Measurements from ENCODE around the gene C5orf46.

Gene C5orf46

GRCh38 chr5:147893820-147894219, 12.5 kb downstream of the C5orf46 start:
- H3K27me3 ChIP-seq (ENCODE audit: control insufficient read depth in 1 of 2, insufficient read depth in 2 of 2, low read length in 2 of 2) = no peaks in the 10 kb centered on the region

GRCh38 chr5:147892696-147893296, 13.5 kb downstream of the C5orf46 start:
- Histone ChIP-seq H3K27ac (ENCODE audit: low read length) (no peak overlapping the region), H3K9me3 (ENCODE audit: control insufficient read depth in 2 of 2, low read length in 2 of 2) (no peaks in the 10 kb centered on the region), H3K9ac (ENCODE audit: low read length in 2 of 2) (no peak overlapping the region), H3K36me3 (ENCODE audit: control insufficient read depth in 2 of 2, insufficient read depth in 2 of 2, low read length in 2 of 2) (no peaks in the 10 kb centered on the region), H3K4me1 (ENCODE audit: control insufficient read depth, insufficient read depth, low read length) (no peaks in the 10 kb centered on the region), H3K27me3 (ENCODE audit: control insufficient read depth in 1 of 2, insufficient read depth in 2 of 2, low read length in 2 of 2) (no peaks in the 10 kb centered on the region), H3K4me3 (ENCODE audit: low read length in 2 of 2) (no peak overlapping the region)

More at GRCh38 chr5:147893820-147894219, 12.5 kb downstream of the C5orf46 start:
- Histone ChIP-seq H3K27ac (ENCODE audit: low read length) (no peak overlapping the region), H3K4me1 (ENCODE audit: control insufficient read depth, insufficient read depth, low read length) (no peaks in the 10 kb centered on the region), H3K36me3 (ENCODE audit: control insufficient read depth in 2 of 2, insufficient read depth in 2 of 2, low read length in 2 of 2) (no peaks in the 10 kb centered on the region), H3K4me3 (ENCODE audit: low read length in 2 of 2) (no peak overlapping the region), H3K9me3 (ENCODE audit: control insufficient read depth in 2 of 2, low read length in 2 of 2) (no peaks in the 10 kb centered on the region), H3K9ac (ENCODE audit: low read length in 2 of 2) (no peak overlapping the region)

GRCh38 chr5:147887930-147888329, 18.4 kb downstream of the C5orf46 start:
- H3K4me3 ChIP-seq (ENCODE audit: low read length in 2 of 2) = no peak overlapping the region
- no peak overlapping the region for H3K27ac ChIP-seq (ENCODE audit: low read length)
- H3K9me3 ChIP-seq (ENCODE audit: control insufficient read depth in 2 of 2, low read length in 2 of 2) = no peaks in the 10 kb centered on the region
- no peak overlapping the region for H3K9ac ChIP-seq (ENCODE audit: low read length in 2 of 2)
- no peaks in the 10 kb centered on the region for H3K36me3 ChIP-seq (ENCODE audit: control insufficient read depth in 2 of 2, insufficient read depth in 2 of 2, low read length in 2 of 2)
- H3K4me1 ChIP-seq (ENCODE audit: control insufficient read depth, insufficient read depth, low read length) = no peaks in the 10 kb centered on the region
- H3K27me3 ChIP-seq (ENCODE audit: control insufficient read depth in 1 of 2, insufficient read depth in 2 of 2, low read length in 2 of 2) = no peaks in the 10 kb centered on the region

- H3K9ac ChIP-seq (ENCODE audit: low read length in 2 of 2) = no peak overlapping the region
- H3K27ac ChIP-seq (ENCODE audit: low read length) = no peak overlapping the region
- H3K9me3 ChIP-seq (ENCODE audit: control insufficient read depth in 2 of 2, low read length in 2 of 2) = no peaks in the 10 kb centered on the region
- no peaks in the 10 kb centered on the region for H3K4me1 ChIP-seq (ENCODE audit: control insufficient read depth, insufficient read depth, low read length)
- H3K27me3 ChIP-seq (ENCODE audit: control insufficient read depth in 1 of 2, insufficient read depth in 2 of 2, low read length in 2 of 2) = no peaks in the 10 kb centered on the region
- no peaks in the 10 kb centered on the region for H3K36me3 ChIP-seq (ENCODE audit: control insufficient read depth in 2 of 2, insufficient read depth in 2 of 2, low read length in 2 of 2)
- H3K4me3 ChIP-seq (ENCODE audit: low read length in 2 of 2) = no peak overlapping the region
These were observed 19.2 kb downstream of the C5orf46 start for GRCh38 chr5:147887026-147887627.

GRCh38 chr5:147882586-147883313, 23.6 kb downstream of the C5orf46 start:
- Histone ChIP-seq H3K4me1 (ENCODE audit: control insufficient read depth, insufficient read depth, low read length) (no peaks in the 10 kb centered on the region), H3K36me3 (ENCODE audit: control insufficient read depth in 2 of 2, insufficient read depth in 2 of 2, low read length in 2 of 2) (no peaks in the 10 kb centered on the region), H3K4me3 (ENCODE audit: low read length in 2 of 2) (no peak overlapping the region), H3K27me3 (ENCODE audit: control insufficient read depth in 1 of 2, insufficient read depth in 2 of 2, low read length in 2 of 2) (no peaks in the 10 kb centered on the region), H3K27ac (ENCODE audit: low read length) (no peak overlapping the region), H3K9me3 (ENCODE audit: control insufficient read depth in 2 of 2, low read length in 2 of 2) (peaks cover 0 to 2% of the 10 kb centered on the region in 2 donors), H3K9ac (ENCODE audit: low read length in 2 of 2) (no peak overlapping the region)

GRCh38 chr5:147880487-147880886, 25.9 kb downstream of the C5orf46 start:
- H3K9me3 ChIP-seq (ENCODE audit: control insufficient read depth in 2 of 2, low read length in 2 of 2) = peaks cover 0 to 2% of the 10 kb centered on the region in 2 donors
- H3K9ac ChIP-seq (ENCODE audit: low read length in 2 of 2) = no peak overlapping the region
- H3K36me3 ChIP-seq (ENCODE audit: control insufficient read depth in 2 of 2, insufficient read depth in 2 of 2, low read length in 2 of 2) = no peaks in the 10 kb centered on the region
- no peaks in the 10 kb centered on the region for H3K4me1 ChIP-seq (ENCODE audit: control insufficient read depth, insufficient read depth, low read length)
- peaks cover 0 to 2% of the 10 kb centered on the region in 2 donors for H3K27me3 ChIP-seq (ENCODE audit: control insufficient read depth in 1 of 2, insufficient read depth in 2 of 2, low read length in 2 of 2)
- H3K27ac ChIP-seq (ENCODE audit: low read length) = no peak overlapping the region
- H3K4me3 ChIP-seq (ENCODE audit: low read length in 2 of 2) = no peak overlapping the region

- Histone ChIP-seq H3K4me3 (ENCODE audit: low read length in 2 of 2) (no peak overlapping the region), H3K27me3 (ENCODE audit: control insufficient read depth in 1 of 2, insufficient read depth in 2 of 2, low read length in 2 of 2) (peaks cover 0 to 2% of the 10 kb centered on the region in 2 donors), H3K27ac (ENCODE audit: low read length) (no peak overlapping the region), H3K4me1 (ENCODE audit: control insufficient read depth, insufficient read depth, low read length) (no peaks in the 10 kb centered on the region), H3K9ac (ENCODE audit: low read length in 2 of 2) (no peak overlapping the region), H3K9me3 (ENCODE audit: control insufficient read depth in 2 of 2, low read length in 2 of 2) (peaks cover 0 to 2% of the 10 kb centered on the region in 2 donors), H3K36me3 (ENCODE audit: control insufficient read depth in 2 of 2, insufficient read depth in 2 of 2, low read length in 2 of 2) (no peaks in the 10 kb centered on the region)
These were observed 26.6 kb downstream of the C5orf46 start for GRCh38 chr5:147879784-147880183.

GRCh38 chr5:147878066-147878759, 28.1 kb downstream of the C5orf46 start, which contains the start of gene SCGB3A2:
Gene SCGB3A2 (plus strand): TSS chr5:147878711. CDS start chr5:147878804, 93 bp downstream.
- Histone ChIP-seq H3K4me1 (ENCODE audit: control insufficient read depth, insufficient read depth, low read length) (no peaks in the 10 kb centered on the region), H3K9ac (ENCODE audit: low read length in 2 of 2) (no peak within 1 kb of the TSS), H3K36me3 (ENCODE audit: control insufficient read depth in 2 of 2, insufficient read depth in 2 of 2, low read length in 2 of 2) (no peaks in the 10 kb centered on the region), H3K9me3 (ENCODE audit: control insufficient read depth in 2 of 2, low read length in 2 of 2) (peaks cover 0 to 2% of the 10 kb centered on the region in 2 donors), H3K27ac (ENCODE audit: low read length) (no peak within 1 kb of the TSS), H3K4me3 (ENCODE audit: low read length in 2 of 2) (no peak within 1 kb of the TSS), H3K27me3 (ENCODE audit: control insufficient read depth in 1 of 2, insufficient read depth in 2 of 2, low read length in 2 of 2) (peaks cover 0 to 2% of the 10 kb centered on the region in 2 donors)

GRCh38 chr5:147876626-147877025, 29.7 kb downstream of the C5orf46 start:
- Histone ChIP-seq H3K9ac (ENCODE audit: low read length in 2 of 2) (no peak overlapping the region), H3K4me1 (ENCODE audit: control insufficient read depth, insufficient read depth, low read length) (no peaks in the 10 kb centered on the region), H3K9me3 (ENCODE audit: control insufficient read depth in 2 of 2, low read length in 2 of 2) (peaks cover 0 to 2% of the 10 kb centered on the region in 2 donors), H3K4me3 (ENCODE audit: low read length in 2 of 2) (no peak overlapping the region), H3K27ac (ENCODE audit: low read length) (no peak overlapping the region), H3K27me3 (ENCODE audit: control insufficient read depth in 1 of 2, insufficient read depth in 2 of 2, low read length in 2 of 2) (peaks cover 0 to 2% of the 10 kb centered on the region in 2 donors), H3K36me3 (ENCODE audit: control insufficient read depth in 2 of 2, insufficient read depth in 2 of 2, low read length in 2 of 2) (no peaks in the 10 kb centered on the region)

GRCh38 chr5:147876141-147876540, 30.2 kb downstream of the C5orf46 start:
- no peak overlapping the region for H3K27ac ChIP-seq (ENCODE audit: low read length)
- H3K27me3 ChIP-seq (ENCODE audit: control insufficient read depth in 1 of 2, insufficient read depth in 2 of 2, low read length in 2 of 2) = peaks cover 0 to 2% of the 10 kb centered on the region in 2 donors

More at GRCh38 chr5:147876141-147876540, 30.2 kb downstream of the C5orf46 start:
- Histone ChIP-seq H3K9ac (ENCODE audit: low read length in 2 of 2) (no peak overlapping the region), H3K36me3 (ENCODE audit: control insufficient read depth in 2 of 2, insufficient read depth in 2 of 2, low read length in 2 of 2) (no peaks in the 10 kb centered on the region), H3K9me3 (ENCODE audit: control insufficient read depth in 2 of 2, low read length in 2 of 2) (no peaks in the 10 kb centered on the region), H3K4me1 (ENCODE audit: control insufficient read depth, insufficient read depth, low read length) (no peaks in the 10 kb centered on the region), H3K4me3 (ENCODE audit: low read length in 2 of 2) (no peak overlapping the region)
